HepG2 (cell line): ENCODE measurements around the gene MMP23B. TPM values are rescaled to one million over a fixed set of nuclear protein-coding genes. Genes with fewer than 3 reads are reported as not detected.

ENCODE experiments used
- ATAC-seq: fragments of 200-7000 bp; cut with Tn5 transposase; 3 replicates; pipeline ENCODE4 v1.9.1; 2020; ENCODE audit warnings: mild to moderate bottlenecking, moderate library complexity
- BruUV-seq: library from RNA; stranded (reverse); fragments of 400-500 nt; replicated peaks from 2 replicates; lab custom pipeline; 2021; lab: Mats Ljungman, UMichigan
- CTCF ChIA-PET: fragments of 300-600 bp; formaldehyde crosslinking; extraction: SDS; loops from one replicate; lab custom pipeline; 2021; ENCODE audit warnings: low total read pairs, inconsistent platforms, low intra/inter-chr PET ratio; lab: Yijun Ruan, JAX
- POLR2A ChIA-PET: fragments of 350-600 bp; sonication (Branson Sonifier 250); formaldehyde crosslinking; loops from one replicate; lab custom pipeline; 2020; ENCODE audit warnings: antibody characterized with exemption, inconsistent platforms; lab: Yijun Ruan, JAX
- DNase-seq: peaks from one replicate; pipeline ENCODE4 v3.0.0-alpha.2; 2015; ENCODE audit warnings: low spot score
- FAIRE-seq: peaks from 3 replicates; lab custom pipeline; 2011; peaks lifted over from hg19 to GRCh38; lab: Jason Lieb, UNC
- H2AFZ ChIP-seq: one replicate; pipeline ENCODE4 v1.6.1; 2011; ENCODE audit warnings: low read length, inconsistent platforms
- H3K27ac ChIP-seq: fragments of 300-600 bp; 3 replicates; pipeline ENCODE4 v1.8.0; 2011; ENCODE audit warnings: mixed run types, mild to moderate bottlenecking, mixed read lengths, low read length, inconsistent platforms; ENCODE audit not compliant: insufficient read depth; ENCODE audit errors: extremely low read length
- H3K27me3 ChIP-seq, 2 experiments: fragments of 200-600 bp in 1 of 2; 2 replicates in 1 of 2; 3 replicates in 1 of 2; pipeline versions ENCODE4 v1.6.0 to v1.8.0; 2011; ENCODE audit warnings: low read length in 2 of 2, mild to moderate bottlenecking in 2 of 2, moderate library complexity in 2 of 2, inconsistent platforms in 1 of 2; ENCODE audit not compliant: insufficient read depth in 2 of 2, control insufficient read depth in 1 of 2
- H3K36me3 ChIP-seq, 2 experiments: fragments of 200-600 bp in 1 of 2; replicated peaks in 1 of 2; 2 replicates in 1 of 2; 3 replicates in 1 of 2; pipeline versions ENCODE4 v1.5.1 to v1.8.0; 2011; ENCODE audit warnings: low read length in 2 of 2, inconsistent platforms in 1 of 2; ENCODE audit not compliant: insufficient read depth in 2 of 2, control insufficient read depth in 1 of 2
- H3K4me1 ChIP-seq: 2 replicates; pipeline ENCODE4 v1.5.1; 2012; ENCODE audit warnings: low read length, inconsistent platforms; ENCODE audit not compliant: insufficient read depth
- H3K4me2 ChIP-seq: 2 replicates; pipeline ENCODE4 v1.6.0; 2011; ENCODE audit warnings: low read depth, low read length, inconsistent platforms
- H3K4me3 ChIP-seq, 3 experiments: fragments of 200-600 bp in 1 of 3; sonication (generic), shearing (Covaris generic) in 1 of 3; replicated peaks in 1 of 3; 2 replicates each; pipeline ENCODE4 v1.5.1; 2011 to 2016; ENCODE audit warnings: low read length in 3 of 3, inconsistent platforms in 2 of 3, low read depth in 2 of 3, mild to moderate bottlenecking in 2 of 3, control low read depth in 1 of 3, mixed read lengths in 1 of 3; ENCODE audit not compliant: insufficient read depth in 1 of 3
- H3K79me2 ChIP-seq: one replicate; pipeline ENCODE4 v1.6.1; 2011; ENCODE audit warnings: low read length, inconsistent platforms; ENCODE audit not compliant: insufficient read depth
- H3K9ac ChIP-seq: 2 replicates; pipeline ENCODE4 v1.6.0; 2011; ENCODE audit warnings: mild to moderate bottlenecking, low read depth, low read length, inconsistent platforms; ENCODE audit not compliant: insufficient read depth
- H3K9me3 ChIP-seq: 2 replicates; pipeline ENCODE4 v1.5.1; 2012; ENCODE audit warnings: mild to moderate bottlenecking, low read length
- H4K20me1 ChIP-seq: 2 replicates; pipeline ENCODE4 v1.6.0; 2011; ENCODE audit warnings: inconsistent platforms, mild to moderate bottlenecking, low read length, moderate library complexity; ENCODE audit not compliant: insufficient read depth
- LBX2 ChIP-seq: sonication (generic); formaldehyde crosslinking; IDR thresholded peaks from 2 replicates; pipeline ENCODE4 v1.5.0; 2020; ENCODE audit warnings: missing genetic modification reagents, mild to moderate bottlenecking, borderline replicate concordance
- SATB2 ChIP-seq: sonication (generic); formaldehyde crosslinking; IDR thresholded peaks from 2 replicates; pipeline ENCODE4 v1.5.0; 2020; ENCODE audit warnings: missing genetic modification reagents
- SSRP1 ChIP-seq: IDR thresholded peaks from 2 replicates; pipeline ENCODE4 v1.6.1; 2016; ENCODE audit warnings: control low read depth
- ZNF10 ChIP-seq: sonication (generic); formaldehyde crosslinking; IDR thresholded peaks from 2 replicates; pipeline ENCODE4 v1.4.0; 2020; ENCODE audit warnings: mild to moderate bottlenecking, low read depth, missing genetic modification reagents, borderline replicate concordance
- ZNF333 ChIP-seq: sonication (generic); formaldehyde crosslinking; IDR thresholded peaks from 2 replicates; pipeline ENCODE4 v1.4.0; 2020; ENCODE audit warnings: mild to moderate bottlenecking, missing genetic modification reagents, borderline replicate concordance
- ZNF678 ChIP-seq: sonication (generic); formaldehyde crosslinking; IDR thresholded peaks from 2 replicates; pipeline ENCODE4 v1.4.0; 2020; ENCODE audit warnings: mild to moderate bottlenecking, missing genetic modification reagents
- WGBS: methylation state at CpG from one replicate; pipeline ENCODE4 v1.1.6; 2017; ENCODE audit warnings: low lambda C conversion rate; 5-methylcytosine and 5-hydroxymethylcytosine counted together
- in situ Hi-C: cut with HindIII; loops from 2 replicates; pipeline ENCODE4 v1.10.0; 2017; ENCODE audit warnings: low pct_unique_long_range_greater_than_20kb; ENCODE audit not compliant: extremely low pct_ligation_motif_present
- intact Hi-C: fragments of 100-400 bp; cut with micrococcal nuclease; formaldehyde crosslinking; loops from one replicate; pipeline ENCODE4 v1.10.0; 2022; ENCODE audit not compliant: unreplicated experiment
- polyA plus RNA-seq, 8 experiments: library from polyadenylated mRNA; depleted of rRNA in 3 of 8; stranded (reverse) in 7 of 8; unstranded in 1 of 8; fragments of >200 nt; fragmentation: Illumina TruSeq in 4 of 8; extraction: Trizol in 4 of 8; gene quantifications; 2 replicates each; pipeline versions ENCODE4 v1.2.1 to v1.2.3, GENCODE V29; 2011 to 2016; ENCODE audit warnings: low read depth in 4 of 8, missing spikeins in 1 of 8, mixed read lengths in 1 of 8; ENCODE audit not compliant: insufficient read depth in 1 of 8
- total RNA-seq, 5 experiments: library from RNA; depleted of rRNA; stranded (reverse); fragments of >200 nt; fragmentation: Illumina TruSeq; extraction: Trizol; gene quantifications; 2 replicates each; pipeline ENCODE4 v1.2.3, GENCODE V29; 2016; ENCODE audit warnings: low read depth in 1 of 5

MMP23B gene
- total and polyA plus RNA-seq, 2 of the 13 experiments (the other 11 are each of a cell fraction or from before 2014, with no cell fraction given) = 0.61 to 0.75 TPM

GRCh38 chr1:1626207-1627141 is 5.5 kb upstream of the MMP23B start:
- Histone ChIP-seq H3K27ac (no peak overlapping the region), H3K4me3 (no peak overlapping the region), H3K36me3 (peaks cover 0 to 2% of the 10 kb centered on the region in 2 experiments; a peak in 1 of 5 replicates), H3K27me3 (no peaks in the 10 kb centered on the region), H4K20me1 (no peaks in the 10 kb centered on the region), H3K9ac (no peak overlapping the region), H2AFZ (no peak overlapping the region), H3K4me2 (no peak overlapping the region), H3K79me2 (no peaks in the 10 kb centered on the region), H3K9me3 (no peaks in the 10 kb centered on the region), H3K4me1 (no peaks in the 10 kb centered on the region)
- ChIA-PET POLR2A (no interaction called here), CTCF (no interaction called here)
- FAIRE-seq = no peak
- DNase-seq = no peak
- BruUV-seq = no TSS peak
- no peak for ATAC-seq
- in situ Hi-C loops (no loop called here), intact Hi-C loops (no loop called here)
- 96% methylated on average over 21 of the region's 48 CpGs for WGBS
- TF ChIP-seq SSRP1 (CRISPR knock-in tag) (no peak), LBX2 (CRISPR knock-in tag) (no peak), ZNF10 (CRISPR knock-in tag) (no peak), SATB2 (CRISPR knock-in tag) (no peak), ZNF333 (CRISPR knock-in tag) (no peak), ZNF678 (CRISPR knock-in tag) (no peak)
